ENCODE measurements around the gene PRKG1. TPM values are rescaled to one million over a fixed set of nuclear protein-coding genes. Genes with fewer than 3 reads are reported as not detected.

The PRKG1 gene
- total and polyA plus RNA-seq, 2 of the 8 experiments (the other 6 are each of a cell fraction or from before 2014, with no cell fraction given), result 4.2 to 15.2 TPM

DNA sequence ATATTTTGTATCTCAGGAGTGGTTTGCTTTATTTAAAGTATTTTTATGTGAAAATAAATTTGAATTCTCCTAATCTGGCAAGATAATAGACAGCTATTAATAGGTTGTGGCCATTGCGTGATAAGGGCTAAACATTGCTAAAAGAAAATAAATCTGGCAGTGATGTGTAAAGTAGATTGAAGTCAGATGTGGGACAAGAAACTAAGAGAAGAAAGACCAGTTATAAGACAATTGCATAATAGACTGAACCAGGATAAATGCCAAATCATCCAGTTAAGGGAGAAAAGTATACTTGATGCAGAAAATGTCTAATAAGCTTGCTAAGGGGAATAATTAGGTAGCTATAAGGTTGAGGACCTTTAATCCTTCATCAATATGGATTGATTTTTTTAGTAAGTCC, 822.6 kb downstream of the PRKG1 start:
- Histone ChIP-seq H2BK120ac (replicated peaks; ENCODE audit: low read depth, low read length) (no peak overlapping the region), H4K91ac (replicated peaks; ENCODE audit: insufficient read length, low read length) (no peak overlapping the region), H4K20me1 (replicated peaks in 1 of 2; ENCODE audit: control insufficient read depth in 1 of 2, insufficient read depth in 2 of 2, low read length in 2 of 2) (no peaks in the 10 kb centered on the region), H3K9me3 (ENCODE audit: insufficient read depth in 2 of 2, low read depth in 1 of 2, low read length in 1 of 2) (no peaks in the 10 kb centered on the region), H3K18ac (ENCODE audit: extremely low read depth, low read length) (no peak overlapping the region), H3K56ac (replicated peaks; ENCODE audit: insufficient read length, low read depth, low read length) (no peak overlapping the region), H3K27me3 (replicated peaks in 1 of 4; ENCODE audit: control insufficient read depth in 3 of 4, extremely low read depth in 1 of 4, insufficient read depth in 3 of 4, low read length in 3 of 4) (no peaks in the 10 kb centered on the region), H3K79me1 (ENCODE audit: low read depth, low read length) (no peaks in the 10 kb centered on the region), H3K36me3 (ENCODE audit: control insufficient read depth in 2 of 4, insufficient read depth in 4 of 4, low read length in 3 of 4) (no peaks in the 10 kb centered on the region), H3K23ac (ENCODE audit: insufficient read length) (no peak overlapping the region), H3K23me2 (ENCODE audit: low read depth, low read length) (no peaks in the 10 kb centered on the region), H2BK20ac (ENCODE audit: low read length) (no peak overlapping the region), H3K4me2 (ENCODE audit: insufficient read depth in 1 of 2, low read depth in 2 of 2, low read length in 2 of 2) (no peak overlapping the region), H2BK15ac (ENCODE audit: low read length) (no peak overlapping the region), H3K14ac (ENCODE audit: insufficient read length) (no peak overlapping the region), H2AK5ac (ENCODE audit: low read depth, low read length) (no peak overlapping the region), H2BK5ac (ENCODE audit: low read depth, low read length) (no peak overlapping the region), H4K8ac (ENCODE audit: extremely low read depth, insufficient read depth, low read length) (no peak overlapping the region), H3K4me3 (ENCODE audit: extremely low read depth in 1 of 4, insufficient read depth in 2 of 4, low read depth in 3 of 4, low read length in 4 of 4) (no peak overlapping the region), H3K9ac (replicated peaks in 1 of 4; ENCODE audit: extremely low read depth in 1 of 4, low read depth in 3 of 4, low read length in 3 of 4) (no peak overlapping the region), H3K79me2 (ENCODE audit: control insufficient read depth in 1 of 2, insufficient read depth in 2 of 2, low read length in 2 of 2) (no peaks in the 10 kb centered on the region), H2BK12ac (ENCODE audit: low read depth, low read length) (no peak overlapping the region), H3K27ac (ENCODE audit: low read depth, low read length) (no peak overlapping the region), H2AFZ (ENCODE audit: low read length) (no peak overlapping the region), H3K4ac (replicated peaks; ENCODE audit: insufficient read length, low read depth, low read length) (no peak overlapping the region), H4K5ac (ENCODE audit: insufficient read length, low read depth, low read length) (no peak overlapping the region), H3K4me1 (replicated peaks in 1 of 4; ENCODE audit: control insufficient read depth in 3 of 4, insufficient read depth in 4 of 4, low read length in 3 of 4) (no peaks in the 10 kb centered on the region; a peak in 1 of 7 replicates)
- ChIA-PET POLR2A (ENCODE audit: partially characterized antibody) (interaction anchor here (0.7 kb wide), 1 partner anchor 17 kb away, joined by 3 read pairs; no protein-coding TSS in a partner anchor), CTCF (ENCODE audit: partially characterized antibody) (no interaction called here)
- WGBS, 2 experiments (ENCODE audit: extremely low coverage in 1 of 2, insufficient coverage in 1 of 2, insufficient read length in 1 of 2, insufficient replicate concordance in 2 of 2, low coverage in 1 of 2, low lambda C conversion rate in 2 of 2, missing lambda C conversion rate in 1 of 2), result 86% methylated on average over 1 of the region's 1 CpG; no CpG with 5 or more reads in 1 of the 2 experiments
- FAIRE-seq, result no peak
- no peak for DNase-seq (ENCODE audit: low read depth in 1 of 2, low spot score in 2 of 2)
- TF ChIP-seq EP300 (IDR thresholded peaks at IDR 0.05; ENCODE audit: borderline replicate concordance in 1 of 2, low read depth in 2 of 2, low read length in 2 of 2), result no peak
- no peak for TF ChIP-seq BCL11A (IDR thresholded peaks at IDR 0.05; ENCODE audit: low read depth in 2 of 2, low read length in 2 of 2)
- TF ChIP-seq HDAC2 (IDR thresholded peaks at IDR 0.05; ENCODE audit: borderline replicate concordance in 1 of 2, low read depth in 2 of 2, low read length in 2 of 2), result no peak
- no peak for TF ChIP-seq RNF2 (IDR thresholded peaks at IDR 0.05; ENCODE audit: borderline replicate concordance, low read depth, low read length, missing control alignments, poor library complexity, severe bottlenecking)
- TF ChIP-seq SP2 (IDR thresholded peaks at IDR 0.05; ENCODE audit: low read length), result no peak
- TF ChIP-seq, protein P1, sequence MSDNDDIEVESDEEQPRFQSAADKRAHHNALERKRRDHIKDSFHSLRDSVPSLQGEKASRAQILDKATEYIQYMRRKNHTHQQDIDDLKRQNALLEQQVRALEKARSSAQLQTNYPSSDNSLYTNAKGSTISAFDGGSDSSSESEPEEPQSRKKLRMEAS (IDR thresholded peaks at IDR 0.05), result no peak
- TF ChIP-seq SP4 (IDR thresholded peaks at IDR 0.05; ENCODE audit: low read length), result no peak
- no peak for TF ChIP-seq POU5F1 (IDR thresholded peaks at IDR 0.05; ENCODE audit: low read depth, low read length)
- no peak for TF ChIP-seq RXRA (IDR thresholded peaks at IDR 0.05; ENCODE audit: insufficient read depth, low read depth, low read length)
- no peak for TF ChIP-seq SIN3A (conservative IDR thresholded peaks at IDR 0.05 in 1 of 2, IDR thresholded peaks at IDR 0.05 in 1 of 2; ENCODE audit: low read depth in 1 of 2, low read length in 2 of 2)
- no peak for TF ChIP-seq CBX8 (IDR thresholded peaks at IDR 0.05; ENCODE audit: borderline replicate concordance, low read depth, low read length)
- no peak for TF ChIP-seq ZNF274 (IDR thresholded peaks at IDR 0.05; ENCODE audit: borderline replicate concordance, extremely low read depth, low read length)
- no peak for TF ChIP-seq ASH2L (IDR thresholded peaks at IDR 0.05; ENCODE audit: low read length)

Data from H1 (cell line).